Stimulated activated CD8-positive, alpha-beta memory T cell treated with anti-CD3 and anti-CD28 coated beads, Interleukin-4, amount 100 ng/mL, for 4 hours (primary cell): Measurements from ENCODE around the gene BTRC.

Source experiments
- DNase-seq, 2 donors: peaks; one replicate each; pipeline ENCODE4 v3.0.0-alpha.2; 2020; ENCODE audit warnings: low read depth in 2 of 2, low spot score in 1 of 2

BTRC gene

DNA sequence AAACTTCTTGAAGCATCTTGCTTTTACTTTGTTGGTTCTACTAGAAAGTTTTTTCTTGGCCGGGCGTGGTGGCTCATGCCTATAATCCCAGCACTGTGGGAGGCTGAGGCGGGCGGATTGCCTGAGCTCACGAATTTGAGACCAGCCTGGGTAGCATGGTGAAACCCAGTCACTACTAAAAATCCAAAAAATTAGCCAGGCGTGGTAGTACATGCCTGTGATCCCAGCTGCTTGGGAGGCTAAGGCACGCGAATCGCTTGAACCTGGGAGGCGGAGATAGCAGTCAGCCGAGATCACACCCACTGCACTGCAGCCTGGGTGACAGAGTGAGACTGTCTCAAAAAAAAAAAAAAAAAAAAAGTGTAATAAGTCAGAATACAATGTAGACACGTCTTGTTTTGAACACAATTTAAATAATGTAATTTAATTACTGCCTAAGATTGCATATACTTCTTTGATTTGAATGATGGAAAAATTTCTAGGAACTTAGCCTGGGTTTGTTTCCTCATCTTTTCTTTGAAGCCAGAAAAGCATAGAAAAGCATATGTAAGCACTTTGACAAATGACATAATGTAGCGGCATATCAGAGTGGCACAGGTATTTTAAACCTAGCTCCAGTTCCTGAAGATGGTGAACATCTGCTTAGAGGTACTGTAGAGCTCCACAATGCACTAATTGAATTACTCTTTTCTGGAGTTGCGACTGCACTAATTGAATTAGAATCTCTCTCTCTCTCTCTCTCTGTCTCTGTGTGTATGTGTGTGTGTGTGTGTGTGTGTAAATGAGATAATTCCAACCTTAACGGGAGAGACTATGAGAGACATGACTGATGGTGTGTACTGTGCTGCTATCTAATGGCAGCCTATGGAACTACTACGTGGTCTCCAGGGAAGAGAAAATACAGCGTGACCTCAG, 87.8 kb downstream of the BTRC start:
- no peak for DNase-seq

DNA sequence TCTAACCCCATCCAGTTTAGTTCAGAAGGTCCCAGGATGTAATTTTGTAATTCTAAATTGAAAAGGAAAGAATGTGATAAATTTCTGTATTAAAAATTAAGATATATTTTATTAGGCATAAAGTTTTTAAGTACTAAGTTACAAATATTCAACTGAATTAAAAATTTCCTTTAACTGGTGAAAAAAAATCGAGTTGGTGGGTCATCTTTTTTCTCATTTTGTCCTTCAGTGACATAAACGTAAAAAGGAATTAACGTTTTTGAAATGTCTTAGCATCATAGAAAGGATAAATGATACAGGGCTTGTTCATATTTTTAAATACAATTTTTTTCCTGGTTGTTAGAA, 88.5 kb downstream of the BTRC start:
- DNase-seq = no peak

GRCh38 chr10:101444058-101444898, 90.3 kb downstream of the BTRC start:
- no peak for DNase-seq

GRCh38 chr10:101446071-101446470, 92.1 kb downstream of the BTRC start:
- no peak for DNase-seq

GRCh38 chr10:101446947-101447346, 93.0 kb downstream of the BTRC start:
- DNase-seq = no peak

DNA sequence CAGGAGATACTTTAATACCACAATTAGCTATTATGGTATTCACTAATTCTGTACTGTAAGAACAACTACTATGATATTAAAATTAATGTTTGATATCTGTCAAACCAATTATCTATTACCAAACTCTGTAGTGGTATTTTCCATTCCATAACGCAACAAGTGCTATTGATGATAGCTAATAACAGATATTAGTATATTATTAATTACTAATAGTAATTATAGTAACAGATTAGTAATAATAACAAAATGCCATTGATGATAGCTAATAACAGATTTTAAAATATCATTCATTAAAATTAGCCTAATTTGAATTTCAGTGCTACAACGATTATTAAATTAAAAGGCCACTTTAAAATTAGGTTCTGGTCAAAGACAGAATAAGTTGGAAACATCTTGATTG, 93.5 kb downstream of the BTRC start:
- no peak for DNase-seq

GRCh38 chr10:101450277-101451080, 96.5 kb downstream of the BTRC start:
- DNase-seq = no peak

DNA sequence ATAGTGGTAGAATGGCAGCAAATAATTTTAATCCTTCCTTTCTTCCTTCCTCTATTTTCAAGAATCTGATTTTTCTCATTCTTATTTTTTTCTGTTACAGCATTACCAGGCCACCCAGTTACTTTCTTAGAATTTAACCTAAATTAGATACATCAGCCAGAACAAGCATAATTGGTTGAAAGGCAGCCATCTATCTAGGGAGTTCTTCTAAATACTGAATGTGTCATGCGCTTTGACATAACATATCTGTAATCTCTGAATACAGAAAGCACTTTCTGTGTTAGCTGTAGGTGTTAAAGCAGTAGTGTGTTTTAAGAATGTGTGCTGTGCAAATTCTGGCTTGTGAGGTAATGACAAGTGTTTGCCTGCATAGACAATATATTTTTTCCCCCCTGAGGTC, 97.3 kb downstream of the BTRC start:
- no peak for DNase-seq

GRCh38 chr10:101451667-101452069, 97.7 kb downstream of the BTRC start:
- no peak for DNase-seq

GRCh38 chr10:101452176-101452575, 98.2 kb downstream of the BTRC start:
- no peak for DNase-seq

DNA sequence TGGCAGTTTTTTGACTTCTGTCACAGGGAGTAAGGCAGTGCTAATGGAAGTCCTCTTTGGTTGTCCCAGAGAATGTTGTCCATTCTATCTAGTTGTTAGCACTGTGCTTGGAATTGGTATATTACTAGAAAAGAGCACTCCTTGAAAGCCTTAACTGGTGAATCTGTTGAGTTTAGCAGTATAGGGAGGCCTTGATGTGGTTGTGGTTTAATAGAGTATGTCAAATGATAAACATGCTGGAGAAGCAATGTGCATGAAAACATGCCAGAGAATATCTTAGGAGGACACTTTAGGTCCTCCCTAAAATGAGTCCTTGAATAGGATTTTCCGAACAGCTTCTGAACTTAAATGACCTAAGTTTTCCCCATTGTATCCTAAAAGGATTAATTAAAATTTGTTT, 98.6 kb downstream of the BTRC start:
- DNase-seq = no peak

GRCh38 chr10:101453318-101453717, 99.4 kb downstream of the BTRC start:
- DNase-seq = no peak

- DNase-seq = no peak
These were observed 100.1 kb downstream of the BTRC start for GRCh38 chr10:101453791-101454718.

DNA sequence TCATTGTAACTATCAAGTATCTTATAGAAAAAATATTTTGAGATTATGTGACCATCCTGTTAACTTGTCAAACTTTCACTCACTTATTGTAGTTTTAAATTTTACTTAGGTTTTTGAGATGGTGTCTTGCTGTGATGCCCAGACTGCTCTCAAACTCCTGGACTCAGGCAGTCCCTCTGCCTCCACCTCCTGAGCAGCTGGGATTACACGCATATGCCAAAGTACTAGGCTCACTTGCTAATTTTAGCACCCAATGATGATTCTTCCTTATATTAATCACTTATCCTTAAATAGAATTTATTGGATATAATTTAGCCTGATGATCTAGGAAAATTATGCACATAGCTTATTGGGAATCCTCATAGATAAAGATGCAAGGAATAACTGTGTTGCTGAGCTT, 104.9 kb downstream of the BTRC start:
- DNase-seq = no peak

- DNase-seq = no peak
These were observed 110.1 kb downstream of the BTRC start for GRCh38 chr10:101464082-101464481.

GRCh38 chr10:101464599-101464998, 110.6 kb downstream of the BTRC start:
- DNase-seq = no peak

DNA sequence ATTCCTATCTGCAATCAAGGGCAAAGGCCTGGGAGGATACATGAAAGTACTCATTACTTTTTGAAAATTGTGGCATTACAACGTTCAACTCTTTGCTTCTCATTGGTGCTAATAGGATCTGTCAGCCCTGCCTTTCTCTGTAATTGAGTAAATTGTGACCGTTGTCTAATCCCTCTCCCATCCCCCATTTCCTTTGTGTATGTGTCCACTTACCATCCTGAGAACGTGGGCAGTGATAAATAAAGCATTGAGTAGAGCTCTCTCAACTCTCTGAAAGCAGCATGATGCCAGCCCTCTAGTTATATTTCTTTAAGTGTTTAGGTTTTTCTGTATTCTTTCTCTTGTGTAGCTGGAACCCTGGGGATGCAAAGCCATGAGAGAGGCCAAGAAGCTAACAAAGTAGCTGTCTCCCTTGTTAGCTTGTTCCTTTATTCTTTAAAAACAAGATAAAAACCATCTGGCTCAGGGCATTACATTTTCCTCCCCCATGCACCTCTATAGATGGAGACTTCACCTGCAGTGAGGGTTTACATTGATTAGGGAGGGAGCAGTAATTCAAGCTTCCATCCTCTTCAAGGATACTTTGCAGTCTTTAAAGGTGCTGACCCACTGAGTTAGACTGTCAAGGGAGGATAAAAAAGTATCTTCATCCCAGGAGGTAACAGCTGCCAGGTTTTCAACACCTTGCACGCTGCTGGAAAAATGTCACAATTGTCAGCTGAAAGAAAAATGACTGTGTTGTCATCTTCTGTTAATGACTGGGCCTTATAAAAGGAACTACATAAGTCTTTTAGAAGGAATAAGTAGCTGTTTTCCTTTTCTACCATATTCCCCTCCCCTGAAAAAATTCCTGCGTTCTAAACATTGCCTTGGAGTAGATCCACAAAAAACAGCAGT, 112.3 kb downstream of the BTRC start:
- DNase-seq = no peak

DNA sequence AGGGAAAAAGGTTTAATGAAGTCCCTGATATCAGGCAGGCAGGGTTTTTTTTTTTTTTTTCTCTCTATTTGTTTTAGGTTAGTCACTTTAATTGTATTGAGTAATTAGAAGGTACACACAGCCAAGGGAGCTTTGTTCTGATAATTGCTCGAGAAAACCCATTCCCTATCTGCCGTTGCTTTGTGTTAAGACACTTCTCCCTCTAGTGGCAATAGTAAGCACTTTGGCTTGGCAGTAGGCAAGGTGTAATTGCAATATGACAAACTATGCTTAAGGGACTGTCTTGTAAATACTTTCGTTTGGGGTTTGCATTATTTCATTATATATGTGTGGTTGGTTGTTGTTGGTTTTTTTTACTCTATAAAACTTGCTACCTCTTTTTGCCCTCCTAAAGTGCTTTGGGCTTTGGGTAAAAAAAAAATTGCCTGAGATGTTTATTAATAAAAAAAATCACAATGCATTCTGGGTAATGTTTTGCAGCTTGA, 113.4 kb downstream of the BTRC start:
- no peak for DNase-seq

DNA sequence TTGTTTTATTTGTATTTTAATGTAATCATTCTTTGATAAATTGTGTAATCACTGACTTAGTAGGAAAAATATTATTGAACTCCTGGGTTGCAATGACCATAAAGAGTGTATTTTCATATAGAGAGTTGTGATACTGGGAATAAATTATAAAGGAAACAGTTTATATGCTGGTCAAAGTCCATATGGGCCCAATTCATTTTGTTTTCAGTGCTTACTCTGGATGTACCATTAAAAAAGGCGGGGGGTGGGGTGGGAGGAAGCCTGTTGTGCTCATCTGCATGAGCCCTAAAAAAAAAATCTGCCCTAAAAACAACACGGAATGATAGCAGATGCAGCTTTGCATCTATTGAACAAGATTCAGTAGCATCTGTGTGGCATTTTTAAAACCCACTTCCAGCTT, 114.2 kb downstream of the BTRC start:
- no peak for DNase-seq
